GM21390 (cell line): Measurements from ENCODE around the gene SSH3.
"Not testable (repeated sequence)": the region's sequence is repeated elsewhere in the genome, so short reads cannot be mapped to it uniquely, and the experiment has no call there.

Source experiments
- ATAC-seq: cut with Tn5 transposase; IDR thresholded peaks from one replicate; pipeline ENCODE4 v1.9.1; 2021; ENCODE audit not compliant: unreplicated experiment

Gene SSH3

GRCh38 chr11:67303132-67303834, at the start of gene SSH3:
Gene SSH3, plus strand, starts transcription at chr11:67303530. Its CDS starts 96 bp downstream, at chr11:67303626.
- ATAC-seq = no peak

DNA sequence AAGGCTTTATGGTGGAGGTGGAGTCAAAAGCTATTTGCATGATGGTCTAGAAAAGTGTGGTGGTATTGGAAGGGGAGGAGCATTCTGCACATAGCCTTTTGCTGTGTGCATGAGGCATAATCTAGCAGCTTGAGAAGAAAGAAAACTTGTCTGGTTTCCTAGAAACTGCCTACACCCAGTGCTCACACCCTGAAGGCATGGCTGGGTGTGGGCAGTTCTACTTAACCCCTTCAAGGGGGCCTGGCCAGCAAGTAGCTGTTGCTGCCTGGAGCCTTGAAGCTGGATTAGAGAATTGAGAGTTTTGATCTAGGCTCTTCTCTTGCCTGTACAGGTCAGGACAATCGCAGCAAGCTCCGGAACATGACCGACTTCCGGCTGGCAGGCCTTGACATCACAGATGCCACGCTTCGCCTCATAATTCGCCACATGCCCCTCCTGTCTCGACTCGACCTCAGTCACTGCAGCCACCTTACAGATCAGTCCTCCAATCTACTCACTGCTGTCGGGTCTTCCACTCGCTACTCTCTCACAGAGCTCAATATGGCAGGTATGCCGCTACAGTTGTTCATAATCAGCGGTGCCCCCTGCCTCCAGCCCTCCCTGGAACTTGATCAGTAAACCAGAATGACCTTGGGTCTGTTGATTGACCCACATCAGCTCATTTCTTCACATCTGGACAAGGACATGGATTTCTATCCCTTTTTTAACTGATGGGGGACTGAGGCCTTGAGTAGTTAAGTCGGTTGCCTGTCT, 49.3 kb upstream of the SSH3 start:
- no peak for ATAC-seq

- ATAC-seq = no peak
Observed at GRCh38 chr11:67254798-67255197, 48.5 kb upstream of the SSH3 start.

GRCh38 chr11:67255353-67255752, 48.0 kb upstream of the SSH3 start:
- no peak for ATAC-seq

GRCh38 chr11:67255864-67256263, 47.5 kb upstream of the SSH3 start:
- ATAC-seq = no peak

- ATAC-seq = no peak
Observed at GRCh38 chr11:67256477-67257135, 46.7 kb upstream of the SSH3 start.

DNA sequence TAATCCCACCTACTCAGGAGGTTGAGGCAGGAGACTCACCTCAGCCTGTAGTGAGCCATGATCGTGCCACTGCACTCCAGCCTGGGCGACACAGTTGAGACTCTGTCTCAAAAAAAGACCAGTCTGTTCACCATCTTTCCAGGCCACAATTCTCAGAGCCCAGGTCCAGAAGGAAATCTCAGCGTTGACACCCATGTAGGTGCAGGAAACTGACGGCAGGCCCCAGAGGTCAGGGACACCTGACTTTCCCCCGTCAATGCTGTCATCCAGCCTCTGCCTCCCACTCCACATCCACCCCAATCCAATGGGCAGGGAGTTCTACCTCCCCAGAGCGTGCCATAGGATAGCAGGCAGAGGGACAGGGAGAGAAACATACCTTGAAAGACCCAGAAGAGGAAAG, 42.9 kb upstream of the SSH3 start:
- no peak for ATAC-seq

DNA sequence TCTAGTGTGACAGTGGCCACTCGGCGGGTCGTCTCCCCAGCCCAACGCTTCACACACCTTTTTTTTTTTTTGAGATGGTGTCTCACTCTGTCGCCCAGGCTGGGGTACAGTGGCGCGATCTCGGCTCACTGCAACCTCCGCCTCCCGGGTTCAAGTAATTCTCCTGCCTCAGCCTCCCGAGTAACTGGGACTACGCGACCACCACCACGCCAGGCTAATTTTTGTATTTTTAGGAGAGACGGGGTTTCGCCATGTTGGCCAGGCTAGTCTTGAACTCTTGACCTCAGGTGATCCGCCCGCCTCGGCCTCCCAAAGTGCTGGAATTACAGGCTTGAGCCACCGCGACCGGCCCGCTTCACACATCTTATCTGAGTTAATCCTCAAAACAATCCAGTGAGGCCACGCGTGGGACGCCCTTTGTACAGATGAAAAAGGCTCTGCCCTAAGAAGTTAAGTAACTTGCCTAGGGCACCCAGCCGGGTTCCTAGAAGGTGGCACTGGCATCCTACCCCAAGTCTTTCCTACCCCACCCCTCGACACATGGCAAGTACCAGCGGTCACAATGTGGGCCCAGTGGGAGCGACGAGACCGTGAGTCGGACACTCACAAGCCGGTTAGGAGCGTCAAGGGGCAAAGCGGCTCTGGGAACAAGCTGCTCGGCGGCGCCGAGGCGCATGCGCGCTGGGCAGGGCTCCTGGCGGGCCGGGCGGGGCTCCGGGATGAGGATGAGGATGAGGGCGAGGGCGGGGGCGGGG, 42.3 kb upstream of the SSH3 start:
- ATAC-seq = not testable (repeated sequence)

- no peak for ATAC-seq
Observed at GRCh38 chr11:67261640-67261945, 41.7 kb upstream of the SSH3 start.

DNA sequence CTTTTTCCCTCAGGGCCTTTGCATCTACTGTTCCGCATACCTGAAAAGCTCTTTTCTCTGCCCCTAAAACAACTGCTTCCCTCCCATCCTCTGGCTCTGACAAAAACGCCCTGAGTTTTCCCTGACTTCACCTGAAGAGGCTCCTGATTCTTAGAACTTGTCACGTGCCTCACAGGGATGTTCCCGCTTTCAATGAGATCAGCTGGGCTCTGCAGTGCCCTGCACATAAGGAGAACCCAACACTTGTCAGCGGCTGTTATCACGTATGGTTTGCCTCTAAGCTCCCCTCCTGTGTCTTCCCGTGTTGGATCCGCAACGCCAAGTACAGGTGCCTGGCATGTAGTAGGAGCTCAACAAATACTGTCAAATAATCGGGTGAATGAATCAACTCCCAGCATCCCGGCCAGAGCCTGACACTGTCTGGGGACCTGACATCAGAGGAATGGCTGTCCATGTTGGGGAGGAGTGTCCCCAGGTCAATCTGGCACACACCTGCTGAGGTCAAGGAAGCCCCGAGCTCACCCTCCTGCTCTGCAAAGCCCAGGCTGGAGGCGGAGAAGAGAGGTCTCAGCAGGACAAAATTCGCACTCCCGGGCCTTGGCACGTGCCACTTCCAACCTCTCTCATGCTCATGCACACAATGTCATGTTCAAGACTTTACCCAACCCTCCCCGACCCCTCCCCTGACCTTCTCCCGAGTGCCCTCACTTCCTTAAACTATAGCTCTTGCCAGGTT, 41.2 kb upstream of the SSH3 start:
- no peak for ATAC-seq

DNA sequence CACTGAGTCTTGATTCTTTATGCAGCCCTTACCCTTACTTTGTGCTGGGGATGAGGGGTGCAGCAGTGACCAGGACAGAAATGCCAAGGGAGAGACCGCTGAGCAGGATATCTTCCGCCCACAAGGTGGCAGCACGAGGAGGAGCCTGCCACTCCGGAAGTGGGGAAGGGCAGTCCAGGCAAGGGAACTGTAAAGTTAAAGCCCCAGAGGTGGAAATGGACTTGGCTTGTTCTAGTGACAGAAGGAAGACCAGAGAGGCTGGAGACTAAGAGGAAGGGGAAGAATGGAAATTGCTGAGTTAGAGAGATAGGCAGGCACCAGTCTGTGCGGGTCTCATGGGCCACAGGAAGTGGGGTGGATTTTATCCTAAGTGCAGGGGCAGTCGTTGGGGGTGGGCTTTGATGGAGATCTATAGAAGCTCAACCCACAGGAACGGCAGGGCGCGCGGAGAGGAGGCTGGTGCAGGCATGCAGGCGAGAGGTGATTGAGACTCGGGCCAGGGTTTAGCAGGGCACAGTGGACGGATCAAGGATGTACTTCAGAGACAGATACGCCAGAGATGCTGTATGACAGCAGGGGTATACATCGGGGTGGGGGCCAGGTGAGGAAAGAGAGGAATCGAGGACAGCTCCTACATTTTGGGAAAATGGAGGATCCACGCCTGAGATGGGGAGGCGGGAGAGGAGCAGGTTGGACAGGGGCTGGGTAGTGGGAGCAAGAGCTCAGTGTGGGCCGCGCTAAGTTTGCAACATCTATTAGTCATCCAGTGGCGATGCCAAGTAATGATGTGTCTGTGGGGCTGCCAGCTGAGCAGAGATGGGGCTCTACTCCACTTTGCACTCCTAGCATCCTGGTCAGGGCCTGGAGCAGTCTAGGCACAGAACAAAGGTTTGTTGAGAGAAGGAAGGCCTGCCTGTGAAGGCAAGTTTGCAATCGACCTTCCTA, 40.3 kb upstream of the SSH3 start:
- ATAC-seq = no peak

- ATAC-seq = no peak
Observed at GRCh38 chr11:67264260-67264659, 39.1 kb upstream of the SSH3 start.

GRCh38 chr11:67264877-67265632, 38.3 kb upstream of the SSH3 start:
- ATAC-seq = no peak

DNA sequence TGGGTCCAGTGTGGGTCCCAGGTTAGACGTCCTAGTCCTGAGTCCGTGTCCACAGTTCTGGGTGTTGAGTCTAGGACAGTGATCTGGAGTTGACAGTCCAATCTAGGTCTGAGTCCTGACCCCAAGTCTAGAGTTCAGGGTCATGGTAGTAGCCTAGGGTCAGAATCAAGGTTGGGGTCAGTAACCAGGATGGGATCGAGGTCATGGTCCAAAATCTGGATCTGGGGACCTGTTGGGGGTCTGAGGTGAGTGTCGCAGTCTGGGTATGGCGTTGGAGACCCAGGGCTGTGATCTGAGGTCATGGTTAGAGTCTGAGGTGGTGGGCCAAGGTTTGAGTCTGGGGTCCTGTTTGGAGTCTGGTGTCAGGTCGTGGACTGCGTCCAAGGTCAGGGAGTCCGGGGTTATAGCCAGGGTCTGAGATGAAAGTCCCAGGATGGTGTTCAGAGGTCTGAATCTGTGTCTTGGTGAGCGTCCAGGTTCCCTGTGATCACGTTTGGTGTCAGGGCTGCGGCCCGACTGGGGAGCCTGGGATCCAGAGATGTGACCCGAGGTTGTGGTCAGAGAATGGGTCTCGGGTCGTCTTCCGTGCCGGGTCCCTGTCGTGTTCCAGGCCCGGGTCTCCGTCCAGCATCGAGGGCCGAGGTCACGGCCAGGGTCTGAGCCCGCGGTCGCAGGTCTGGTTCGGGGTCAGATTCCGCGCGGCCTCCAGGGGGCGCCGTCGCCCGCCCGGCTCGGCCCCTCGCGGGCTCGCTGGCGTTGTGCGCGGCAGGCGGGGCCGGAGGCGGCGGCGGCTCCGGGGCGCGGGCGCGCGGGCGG, 37.5 kb upstream of the SSH3 start:
- no peak for ATAC-seq

DNA sequence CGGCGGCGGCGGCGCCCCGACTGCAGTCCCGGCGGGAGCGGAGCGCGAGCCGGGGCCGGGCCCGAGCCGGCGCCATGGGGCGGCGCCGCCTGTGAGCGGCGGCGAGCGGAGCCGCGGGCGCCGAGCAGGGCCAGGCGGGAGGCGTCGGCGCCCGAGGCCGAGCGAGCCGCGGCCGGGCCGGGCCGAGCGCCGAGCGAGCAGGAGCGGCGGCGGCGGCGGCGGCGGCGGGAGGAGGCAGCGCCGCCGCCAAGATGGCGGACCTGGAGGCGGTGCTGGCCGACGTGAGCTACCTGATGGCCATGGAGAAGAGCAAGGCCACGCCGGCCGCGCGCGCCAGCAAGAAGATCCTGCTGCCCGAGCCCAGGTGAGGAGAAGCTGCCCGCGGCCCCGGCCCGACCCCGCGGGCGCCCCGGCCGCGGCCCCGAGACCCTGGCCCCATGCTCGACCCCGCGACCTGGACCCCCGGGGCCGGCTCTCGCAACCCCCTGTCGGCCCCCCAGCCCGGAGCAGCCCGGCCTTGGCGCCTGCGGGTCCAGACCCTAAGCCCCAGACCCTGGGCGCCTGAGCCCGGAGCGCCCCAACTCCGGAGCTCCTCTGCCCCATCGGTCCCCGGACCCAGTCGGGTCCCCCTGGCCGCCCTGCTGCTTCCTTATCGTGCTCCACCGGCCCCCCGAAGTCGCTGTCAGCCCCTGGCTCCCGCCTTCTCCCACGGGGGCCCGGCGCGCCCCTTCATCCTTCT, 36.7 kb upstream of the SSH3 start, which contains the start of gene GRK2:
Gene GRK2, plus strand, starts transcription at position 25 of the 739 bp plus-strand sequence. Its CDS starts 227 bp downstream, at position 252.
- ATAC-seq = no peak

DNA sequence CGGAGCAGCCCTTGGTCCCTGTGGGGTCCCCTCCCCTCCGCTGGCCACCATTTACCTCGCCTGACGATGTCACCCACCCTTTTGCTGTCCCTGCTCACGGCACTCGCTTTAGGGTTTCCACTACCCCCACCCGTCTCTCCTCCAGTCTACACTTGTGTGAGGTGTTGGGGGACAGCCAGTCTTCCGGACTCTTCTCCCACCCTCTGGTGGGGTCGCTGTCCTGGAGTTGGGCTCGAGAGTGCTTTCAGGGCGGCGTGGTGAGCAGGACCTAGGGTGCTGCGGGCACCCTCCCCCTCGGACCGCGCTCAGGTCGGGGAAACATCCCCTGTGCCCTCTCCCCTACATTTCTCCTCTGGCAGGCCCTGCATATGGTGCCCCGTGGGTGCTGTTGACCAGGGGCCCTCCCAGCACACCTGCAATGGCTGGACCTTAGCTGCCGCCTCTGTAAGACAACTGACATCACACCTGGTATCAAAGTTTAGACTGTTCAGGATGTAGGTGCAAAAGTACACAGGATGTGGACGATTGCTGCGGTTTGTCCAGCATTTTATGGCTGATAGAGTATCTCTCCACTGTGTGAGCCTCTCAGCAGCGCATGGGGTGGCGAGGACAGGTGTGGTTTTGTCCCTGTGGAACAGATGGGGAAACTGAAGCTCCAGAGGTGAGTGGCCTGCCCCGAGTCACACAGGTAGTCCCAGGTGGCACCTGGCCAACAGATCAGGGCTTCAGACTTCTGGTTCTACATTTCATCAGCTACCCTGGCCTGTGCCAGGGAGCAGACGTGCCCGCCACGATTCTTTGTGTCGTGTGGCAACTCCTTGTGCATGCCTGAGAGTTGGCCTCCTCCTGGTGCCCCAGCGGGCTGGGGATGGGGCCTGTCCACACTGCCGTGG, 35.9 kb upstream of the SSH3 start:
- ATAC-seq = no peak
